ENCODE measurements around the gene EHMT1. TPM values are rescaled to one million over a fixed set of nuclear protein-coding genes. Genes with fewer than 3 reads are reported as not detected.

EHMT1 gene
- total and polyA plus RNA-seq, 2 of the 13 experiments (the other 11 are each of a cell fraction or from before 2014, with no cell fraction given): 23.0 to 27.1 TPM

DNA sequence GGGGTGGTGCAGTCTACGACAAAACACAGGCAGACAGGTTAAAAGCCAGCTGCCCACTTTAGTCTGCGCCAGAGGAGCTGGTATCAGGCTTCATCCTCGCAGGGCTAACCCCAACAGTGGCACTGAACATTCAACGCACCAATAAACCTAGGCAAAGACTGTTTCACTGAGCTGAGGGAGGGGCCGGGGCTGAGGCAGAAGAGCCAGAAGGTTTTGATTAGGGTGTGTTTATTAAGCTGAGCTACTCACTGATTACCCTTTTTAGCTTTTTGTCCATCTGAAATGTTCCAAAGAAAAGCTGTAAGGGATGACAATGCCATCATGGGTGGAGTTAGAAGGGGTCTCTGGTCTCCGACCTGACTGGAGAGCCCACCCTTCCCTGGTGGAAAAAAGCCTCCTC is 29.9 kb upstream of the EHMT1 start:
- BruUV-seq (replicated peaks): TSS peak; percentile 62
- WGBS (ENCODE audit: low lambda C conversion rate): 89% methylated on average over 5 of the region's 6 CpGs
- intact Hi-C loops (cut with micrococcal nuclease; ENCODE audit: unreplicated experiment): no loop called here
- no peaks in the 10 kb centered on the region for H3K27me3 ChIP-seq (ENCODE audit: control insufficient read depth in 1 of 2, insufficient read depth in 2 of 2, low read length in 2 of 2)
- in situ Hi-C loops (cut with HindIII; ENCODE audit: extremely low pct_ligation_motif_present, low pct_unique_long_range_greater_than_20kb): no loop called here
- peak overlapping the region; percentile 74 to 90 (median 83); a peak in 5 of 6 replicates for H3K4me3 ChIP-seq (replicated peaks in 1 of 3; ENCODE audit: insufficient read depth in 1 of 3, low read depth in 2 of 3, low read length in 3 of 3)
- ATAC-seq (no peak), DNase-seq (ENCODE audit: low spot score) (no peak), FAIRE-seq (no peak)
- H3K9ac ChIP-seq (ENCODE audit: insufficient read depth, low read depth, low read length): peak overlapping the region; percentile 82
- H3K4me1 ChIP-seq (ENCODE audit: insufficient read depth, low read length): peaks cover 41% of the 10 kb centered on the region
- ChIA-PET POLR2A (interaction anchor here (1.5 to 1.8 kb wide), 2 partner anchors 10 to 16 kb away, joined by 4 to 7 read pairs; partner anchors contain the start of genes ARRDC1 and DPH7), CTCF (ENCODE audit: low intra/inter-chr PET ratio, low total read pairs) (no interaction called here)
- H3K27ac ChIP-seq (ENCODE audit: extremely low read length, insufficient read depth, low read length): no peak overlapping the region
- H2AFZ ChIP-seq (ENCODE audit: low read length): no peak overlapping the region
- H4K20me1 ChIP-seq (ENCODE audit: insufficient read depth, low read length): no peaks in the 10 kb centered on the region
- H3K36me3 ChIP-seq (replicated peaks in 1 of 2; ENCODE audit: control insufficient read depth in 1 of 2, insufficient read depth in 2 of 2, low read length in 2 of 2): peaks cover 17 to 42% of the 10 kb centered on the region in 2 experiments
- peaks cover 19% of the 10 kb centered on the region for H3K79me2 ChIP-seq (ENCODE audit: insufficient read depth, low read length)
- H3K9me3 ChIP-seq (ENCODE audit: low read length): no peaks in the 10 kb centered on the region
- peak overlapping the region; percentile 87 for H3K4me2 ChIP-seq (ENCODE audit: low read depth, low read length)
- TF ChIP-seq CBX5 (CRISPR knock-in tag; IDR thresholded peaks at IDR 0.05; ENCODE audit: borderline replicate concordance) (no peak), PAF1 (CRISPR knock-in tag; IDR thresholded peaks at IDR 0.05) (no peak), HDAC2 (CRISPR knock-in tag; IDR thresholded peaks at IDR 0.05) (no peak), ZNF616 (CRISPR knock-in tag; IDR thresholded peaks at IDR 0.05; ENCODE audit: low read depth) (no peak)
- TF ChIP-seq, protein P1, sequence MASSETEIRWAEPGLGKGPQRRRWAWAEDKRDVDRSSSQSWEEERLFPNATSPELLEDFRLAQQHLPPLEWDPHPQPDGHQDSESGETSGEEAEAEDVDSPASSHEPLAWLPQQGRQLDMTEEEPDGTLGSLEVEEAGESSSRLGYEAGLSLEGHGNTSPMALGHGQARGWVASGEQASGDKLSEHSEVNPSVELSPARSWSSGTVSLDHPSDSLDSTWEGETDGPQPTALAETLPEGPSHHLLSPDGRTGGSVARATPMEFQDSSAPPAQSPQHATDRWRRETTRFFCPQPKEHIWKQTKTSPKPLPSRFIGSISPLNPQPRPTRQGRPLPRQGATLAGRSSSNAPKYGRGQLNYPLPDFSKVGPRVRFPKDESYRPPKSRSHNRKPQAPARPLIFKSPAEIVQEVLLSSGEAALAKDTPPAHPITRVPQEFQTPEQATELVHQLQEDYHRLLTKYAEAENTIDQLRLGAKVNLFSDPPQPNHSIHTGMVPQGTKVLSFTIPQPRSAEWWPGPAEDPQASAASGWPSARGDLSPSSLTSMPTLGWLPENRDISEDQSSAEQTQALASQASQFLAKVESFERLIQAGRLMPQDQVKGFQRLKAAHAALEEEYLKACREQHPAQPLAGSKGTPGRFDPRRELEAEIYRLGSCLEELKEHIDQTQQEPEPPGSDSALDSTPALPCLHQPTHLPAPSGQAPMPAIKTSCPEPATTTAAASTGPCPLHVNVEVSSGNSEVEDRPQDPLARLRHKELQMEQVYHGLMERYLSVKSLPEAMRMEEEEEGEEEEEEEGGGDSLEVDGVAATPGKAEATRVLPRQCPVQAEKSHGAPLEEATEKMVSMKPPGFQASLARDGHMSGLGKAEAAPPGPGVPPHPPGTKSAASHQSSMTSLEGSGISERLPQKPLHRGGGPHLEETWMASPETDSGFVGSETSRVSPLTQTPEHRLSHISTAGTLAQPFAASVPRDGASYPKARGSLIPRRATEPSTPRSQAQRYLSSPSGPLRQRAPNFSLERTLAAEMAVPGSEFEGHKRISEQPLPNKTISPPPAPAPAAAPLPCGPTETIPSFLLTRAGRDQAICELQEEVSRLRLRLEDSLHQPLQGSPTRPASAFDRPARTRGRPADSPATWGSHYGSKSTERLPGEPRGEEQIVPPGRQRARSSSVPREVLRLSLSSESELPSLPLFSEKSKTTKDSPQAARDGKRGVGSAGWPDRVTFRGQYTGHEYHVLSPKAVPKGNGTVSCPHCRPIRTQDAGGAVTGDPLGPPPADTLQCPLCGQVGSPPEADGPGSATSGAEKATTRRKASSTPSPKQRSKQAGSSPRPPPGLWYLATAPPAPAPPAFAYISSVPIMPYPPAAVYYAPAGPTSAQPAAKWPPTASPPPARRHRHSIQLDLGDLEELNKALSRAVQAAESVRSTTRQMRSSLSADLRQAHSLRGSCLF (CRISPR knock-in tag; IDR thresholded peaks at IDR 0.05; ENCODE audit: borderline replicate concordance): no peak
- TF ChIP-seq, protein P2, sequence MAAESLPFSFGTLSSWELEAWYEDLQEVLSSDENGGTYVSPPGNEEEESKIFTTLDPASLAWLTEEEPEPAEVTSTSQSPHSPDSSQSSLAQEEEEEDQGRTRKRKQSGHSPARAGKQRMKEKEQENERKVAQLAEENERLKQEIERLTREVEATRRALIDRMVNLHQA (CRISPR knock-in tag; IDR thresholded peaks at IDR 0.05): no peak
- TF ChIP-seq, protein P3, sequence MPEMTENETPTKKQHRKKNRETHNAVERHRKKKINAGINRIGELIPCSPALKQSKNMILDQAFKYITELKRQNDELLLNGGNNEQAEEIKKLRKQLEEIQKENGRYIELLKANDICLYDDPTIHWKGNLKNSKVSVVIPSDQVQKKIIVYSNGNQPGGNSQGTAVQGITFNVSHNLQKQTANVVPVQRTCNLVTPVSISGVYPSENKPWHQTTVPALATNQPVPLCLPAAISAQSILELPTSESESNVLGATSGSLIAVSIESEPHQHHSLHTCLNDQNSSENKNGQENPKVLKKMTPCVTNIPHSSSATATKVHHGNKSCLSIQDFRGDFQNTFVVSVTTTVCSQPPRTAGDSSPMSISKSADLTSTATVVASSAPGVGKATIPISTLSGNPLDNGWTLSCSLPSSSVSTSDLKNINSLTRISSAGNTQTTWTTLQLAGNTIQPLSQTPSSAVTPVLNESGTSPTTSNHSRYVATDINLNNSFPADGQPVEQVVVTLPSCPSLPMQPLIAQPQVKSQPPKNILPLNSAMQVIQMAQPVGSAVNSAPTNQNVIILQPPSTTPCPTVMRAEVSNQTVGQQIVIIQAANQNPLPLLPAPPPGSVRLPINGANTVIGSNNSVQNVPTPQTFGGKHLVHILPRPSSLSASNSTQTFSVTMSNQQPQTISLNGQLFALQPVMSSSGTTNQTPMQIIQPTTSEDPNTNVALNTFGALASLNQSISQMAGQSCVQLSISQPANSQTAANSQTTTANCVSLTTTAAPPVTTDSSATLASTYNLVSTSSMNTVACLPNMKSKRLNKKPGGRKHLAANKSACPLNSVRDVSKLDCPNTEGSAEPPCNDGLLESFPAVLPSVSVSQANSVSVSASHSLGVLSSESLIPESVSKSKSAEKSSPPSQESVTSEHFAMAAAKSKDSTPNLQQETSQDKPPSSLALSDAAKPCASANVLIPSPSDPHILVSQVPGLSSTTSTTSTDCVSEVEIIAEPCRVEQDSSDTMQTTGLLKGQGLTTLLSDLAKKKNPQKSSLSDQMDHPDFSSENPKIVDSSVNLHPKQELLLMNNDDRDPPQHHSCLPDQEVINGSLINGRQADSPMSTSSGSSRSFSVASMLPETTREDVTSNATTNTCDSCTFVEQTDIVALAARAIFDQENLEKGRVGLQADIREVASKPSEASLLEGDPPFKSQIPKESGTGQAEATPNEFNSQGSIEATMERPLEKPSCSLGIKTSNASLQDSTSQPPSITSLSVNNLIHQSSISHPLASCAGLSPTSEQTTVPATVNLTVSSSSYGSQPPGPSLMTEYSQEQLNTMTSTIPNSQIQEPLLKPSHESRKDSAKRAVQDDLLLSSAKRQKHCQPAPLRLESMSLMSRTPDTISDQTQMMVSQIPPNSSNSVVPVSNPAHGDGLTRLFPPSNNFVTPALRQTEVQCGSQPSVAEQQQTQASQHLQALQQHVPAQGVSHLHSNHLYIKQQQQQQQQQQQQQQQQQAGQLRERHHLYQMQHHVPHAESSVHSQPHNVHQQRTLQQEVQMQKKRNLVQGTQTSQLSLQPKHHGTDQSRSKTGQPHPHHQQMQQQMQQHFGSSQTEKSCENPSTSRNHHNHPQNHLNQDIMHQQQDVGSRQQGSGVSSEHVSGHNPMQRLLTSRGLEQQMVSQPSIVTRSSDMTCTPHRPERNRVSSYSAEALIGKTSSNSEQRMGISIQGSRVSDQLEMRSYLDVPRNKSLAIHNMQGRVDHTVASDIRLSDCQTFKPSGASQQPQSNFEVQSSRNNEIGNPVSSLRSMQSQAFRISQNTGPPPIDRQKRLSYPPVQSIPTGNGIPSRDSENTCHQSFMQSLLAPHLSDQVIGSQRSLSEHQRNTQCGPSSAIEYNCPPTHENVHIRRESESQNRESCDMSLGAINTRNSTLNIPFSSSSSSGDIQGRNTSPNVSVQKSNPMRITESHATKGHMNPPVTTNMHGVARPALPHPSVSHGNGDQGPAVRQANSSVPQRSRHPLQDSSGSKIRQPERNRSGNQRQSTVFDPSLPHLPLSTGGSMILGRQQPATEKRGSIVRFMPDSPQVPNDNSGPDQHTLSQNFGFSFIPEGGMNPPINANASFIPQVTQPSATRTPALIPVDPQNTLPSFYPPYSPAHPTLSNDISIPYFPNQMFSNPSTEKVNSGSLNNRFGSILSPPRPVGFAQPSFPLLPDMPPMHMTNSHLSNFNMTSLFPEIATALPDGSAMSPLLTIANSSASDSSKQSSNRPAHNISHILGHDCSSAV (CRISPR knock-in tag; IDR thresholded peaks at IDR 0.05; ENCODE audit: borderline replicate concordance): no peak
- TF ChIP-seq, protein P4, sequence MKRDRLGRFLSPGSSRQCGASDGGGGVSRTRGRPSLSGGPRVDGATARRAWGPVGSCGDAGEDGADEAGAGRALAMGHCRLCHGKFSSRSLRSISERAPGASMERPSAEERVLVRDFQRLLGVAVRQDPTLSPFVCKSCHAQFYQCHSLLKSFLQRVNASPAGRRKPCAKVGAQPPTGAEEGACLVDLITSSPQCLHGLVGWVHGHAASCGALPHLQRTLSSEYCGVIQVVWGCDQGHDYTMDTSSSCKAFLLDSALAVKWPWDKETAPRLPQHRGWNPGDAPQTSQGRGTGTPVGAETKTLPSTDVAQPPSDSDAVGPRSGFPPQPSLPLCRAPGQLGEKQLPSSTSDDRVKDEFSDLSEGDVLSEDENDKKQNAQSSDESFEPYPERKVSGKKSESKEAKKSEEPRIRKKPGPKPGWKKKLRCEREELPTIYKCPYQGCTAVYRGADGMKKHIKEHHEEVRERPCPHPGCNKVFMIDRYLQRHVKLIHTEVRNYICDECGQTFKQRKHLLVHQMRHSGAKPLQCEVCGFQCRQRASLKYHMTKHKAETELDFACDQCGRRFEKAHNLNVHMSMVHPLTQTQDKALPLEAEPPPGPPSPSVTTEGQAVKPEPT (CRISPR knock-in tag; IDR thresholded peaks at IDR 0.05; ENCODE audit: low read depth): no peak

Data from HepG2 (cell line).